GM23338 (cell line): ENCODE results near the gene ELF5. TPM values are rescaled to one million over a fixed set of nuclear protein-coding genes. Genes with fewer than 3 reads are reported as not detected.

Experiments used
- ATAC-seq: fragments of 200-7000 bp; cut with Tn5 transposase; 3 replicates; pipeline ENCODE4 v1.9.1; 2020
- DNase-seq: peaks from one replicate; pipeline ENCODE4 v3.0.0-alpha.2; 2015; ENCODE audit warnings: low spot score
- H2AFZ ChIP-seq: fragments of 200-600 bp; sonication (generic); 2 replicates; pipeline ENCODE4 v1.8.0; 2016; ENCODE audit warnings: antibody characterized with exemption, mild to moderate bottlenecking, moderate library complexity
- H3F3A ChIP-seq: fragments of 200-600 bp; sonication (generic); replicated peaks from 2 replicates; pipeline ENCODE4 v1.8.0; 2017; ENCODE audit warnings: antibody characterized with exemption, mixed run types, low read depth
- H3K27ac ChIP-seq: fragments of 200-600 bp; sonication (generic); 2 replicates; pipeline ENCODE4 v1.6.1; 2016; ENCODE audit warnings: low read depth
- H3K27me3 ChIP-seq: fragments of 200-600 bp; sonication (generic); 2 replicates; pipeline ENCODE4 v1.8.0; 2016; ENCODE audit warnings: mild to moderate bottlenecking, mixed run types, moderate library complexity; ENCODE audit not compliant: insufficient read depth
- H3K36me3 ChIP-seq: fragments of 200-600 bp; sonication (generic); 2 replicates; pipeline ENCODE4 v1.8.0; 2016; ENCODE audit warnings: mild to moderate bottlenecking; ENCODE audit not compliant: insufficient read depth
- H3K4me1 ChIP-seq: fragments of 200-600 bp; sonication (generic); 2 replicates; pipeline ENCODE4 v1.8.0; 2016; ENCODE audit warnings: mild to moderate bottlenecking, moderate library complexity; ENCODE audit not compliant: insufficient read depth
- H3K4me2 ChIP-seq: fragments of 200-600 bp; sonication (generic); 2 replicates; pipeline ENCODE4 v1.7.1; 2017; ENCODE audit warnings: mixed run types
- H3K4me3 ChIP-seq: fragments of 200-600 bp; sonication (generic); 2 replicates; pipeline ENCODE4 v1.6.1; 2016; ENCODE audit warnings: mixed run types
- H3K79me2 ChIP-seq: fragments of 200-600 bp; sonication (generic); replicated peaks from 2 replicates; pipeline ENCODE4 v1.8.0; 2017; ENCODE audit warnings: mild to moderate bottlenecking; ENCODE audit not compliant: insufficient read depth
- H3K9me2 ChIP-seq: fragments of 200-600 bp; sonication (generic); 2 replicates; pipeline ENCODE4 v1.8.0; 2017; ENCODE audit not compliant: insufficient read depth
- H4K20me1 ChIP-seq: fragments of 200-600 bp; sonication (generic); replicated peaks from 2 replicates; pipeline ENCODE4 v1.8.0; 2017; ENCODE audit warnings: mild to moderate bottlenecking; ENCODE audit not compliant: insufficient read depth
- H3K27ac Mint-ChIP-seq: 2 replicates; pipeline ENCODE4 v1.8.0; 2020; ENCODE audit warnings: inconsistent platforms, mild to moderate bottlenecking, moderate library complexity, mixed read lengths
- H3K27me3 Mint-ChIP-seq: 3 replicates; pipeline ENCODE4 v1.8.0; 2022; ENCODE audit warnings: low read depth, mild to moderate bottlenecking, moderate library complexity, mixed read lengths, inconsistent platforms; ENCODE audit not compliant: insufficient read depth, poor library complexity
- H3K36me3 Mint-ChIP-seq: 3 replicates; pipeline ENCODE4 v1.8.0; 2021; ENCODE audit warnings: low read depth, mild to moderate bottlenecking, inconsistent platforms, moderate library complexity, mixed read lengths
- H3K4me1 Mint-ChIP-seq: 3 replicates; pipeline ENCODE4 v1.8.0; 2020; ENCODE audit warnings: mild to moderate bottlenecking, inconsistent platforms, mixed read lengths
- H3K4me3 Mint-ChIP-seq: 3 replicates; pipeline ENCODE4 v1.8.0; 2021; ENCODE audit warnings: moderate library complexity, mild to moderate bottlenecking, inconsistent platforms, mixed read lengths
- H3K9me3 Mint-ChIP-seq: 3 replicates; pipeline ENCODE4 v1.8.0; 2020; ENCODE audit warnings: moderate library complexity, mild to moderate bottlenecking, inconsistent platforms, mixed read lengths
- CREB1 ChIP-seq: fragments of 250-450 bp; sonication (Bioruptor Pico); IDR thresholded peaks from 2 replicates; pipeline ENCODE4 v1.5.0; 2020; ENCODE audit warnings: low read depth, mild to moderate bottlenecking, moderate library complexity
- EZH2phosphoT487 ChIP-seq: fragments of 200-600 bp; sonication (generic); IDR thresholded peaks from one replicate; pipeline ENCODE4 v1.8.1; 2018; ENCODE audit warnings: antibody characterized with exemption; ENCODE audit not compliant: unreplicated experiment
- JUNB ChIP-seq: IDR thresholded peaks from one replicate; pipeline ENCODE4 v1.6.1; 2016; ENCODE audit warnings: antibody characterized with exemption; ENCODE audit not compliant: unreplicated experiment
- NANOG ChIP-seq: IDR thresholded peaks from 2 replicates; pipeline ENCODE4 v1.6.1; 2016; ENCODE audit warnings: antibody characterized with exemption, borderline replicate concordance
- POLR2AphosphoS5 ChIP-seq: IDR thresholded peaks from 2 replicates; pipeline ENCODE4 v1.6.1; 2016; ENCODE audit warnings: antibody characterized with exemption, low read depth
- REST ChIP-seq: IDR thresholded peaks from one replicate; pipeline ENCODE4 v1.6.1; 2018; ENCODE audit warnings: antibody characterized with exemption; ENCODE audit not compliant: unreplicated experiment
- STAT1 ChIP-seq: IDR thresholded peaks from one replicate; pipeline ENCODE4 v1.6.1; 2016; ENCODE audit warnings: antibody characterized with exemption; ENCODE audit not compliant: unreplicated experiment
- ZNF114 ChIP-seq: fragments of 250-450 bp; sonication (Bioruptor Pico); IDR thresholded peaks from 2 replicates; pipeline ENCODE4 v1.5.0; 2020; ENCODE audit warnings: mild to moderate bottlenecking, moderate library complexity
- ZNF331 ChIP-seq: fragments of 250-450 bp; sonication (Bioruptor Pico); IDR thresholded peaks from 2 replicates; pipeline ENCODE4 v1.5.0; 2020; ENCODE audit warnings: low read depth, mild to moderate bottlenecking, moderate library complexity
- polyA plus RNA-seq: library from polyadenylated mRNA; unstranded; fragments of >200 nt; fragmentation: Nextera tagmentation; extraction: Ambion mirVana; gene quantifications from 2 replicates; pipeline ENCODE4 v1.2.1, GENCODE V29; 2016
- total RNA-seq: library from RNA; depleted of rRNA; stranded (reverse); fragments of >200 nt; shearing (Covaris generic); gene quantifications from 2 replicates; pipeline ENCODE4 v1.2.3, GENCODE V29; 2014
- TF ChIP-seq, protein P1 (sequence below): IDR thresholded peaks from 2 replicates; pipeline ENCODE4 v1.6.1; 2016; ENCODE audit warnings: antibody characterized with exemption
- TF ChIP-seq, protein P2 (sequence below), 2 experiments: fragments of 200-600 bp in 1 of 2; sonication (generic) in 1 of 2; conservative IDR thresholded peaks; 2 replicates each; pipeline versions ENCODE4 v1.5.1 to v1.6.1; 2016 to 2017; ENCODE audit warnings: antibody characterized with exemption in 2 of 2, low read depth in 2 of 2, mild to moderate bottlenecking in 2 of 2, moderate library complexity in 1 of 2

ELF5 gene
- total and polyA plus RNA-seq, 2 experiments from 2014 or later = not detected

DNA sequence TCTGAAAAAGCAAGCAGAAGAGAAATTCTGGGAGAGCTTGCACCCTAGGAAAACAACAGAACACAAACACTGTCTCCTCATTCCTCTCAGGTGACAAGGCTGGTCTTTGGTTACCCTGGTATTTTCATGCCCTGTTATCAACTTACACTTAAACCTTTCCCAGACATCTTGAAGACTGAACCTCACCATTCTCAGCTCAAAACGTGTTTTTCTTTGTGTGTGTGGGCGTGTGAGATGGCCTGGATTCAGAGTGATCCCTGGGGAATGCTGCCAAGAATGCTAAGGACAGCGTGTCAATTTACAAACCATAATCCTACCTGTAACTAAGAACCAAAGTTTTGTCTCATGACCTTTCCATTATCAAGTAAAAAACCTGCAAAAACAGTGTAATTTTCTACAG, 33.3 kb downstream of the ELF5 start (continued):
- TF ChIP-seq CREB1 (CRISPR knock-in tag) (no peak), JUNB (no peak), NANOG (no peak), POLR2AphosphoS5 (no peak), REST (no peak), STAT1 (no peak)
- TF ChIP-seq, protein P1, sequence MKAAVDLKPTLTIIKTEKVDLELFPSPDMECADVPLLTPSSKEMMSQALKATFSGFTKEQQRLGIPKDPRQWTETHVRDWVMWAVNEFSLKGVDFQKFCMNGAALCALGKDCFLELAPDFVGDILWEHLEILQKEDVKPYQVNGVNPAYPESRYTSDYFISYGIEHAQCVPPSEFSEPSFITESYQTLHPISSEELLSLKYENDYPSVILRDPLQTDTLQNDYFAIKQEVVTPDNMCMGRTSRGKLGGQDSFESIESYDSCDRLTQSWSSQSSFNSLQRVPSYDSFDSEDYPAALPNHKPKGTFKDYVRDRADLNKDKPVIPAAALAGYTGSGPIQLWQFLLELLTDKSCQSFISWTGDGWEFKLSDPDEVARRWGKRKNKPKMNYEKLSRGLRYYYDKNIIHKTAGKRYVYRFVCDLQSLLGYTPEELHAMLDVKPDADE = no peak
- TF ChIP-seq, protein P2, sequence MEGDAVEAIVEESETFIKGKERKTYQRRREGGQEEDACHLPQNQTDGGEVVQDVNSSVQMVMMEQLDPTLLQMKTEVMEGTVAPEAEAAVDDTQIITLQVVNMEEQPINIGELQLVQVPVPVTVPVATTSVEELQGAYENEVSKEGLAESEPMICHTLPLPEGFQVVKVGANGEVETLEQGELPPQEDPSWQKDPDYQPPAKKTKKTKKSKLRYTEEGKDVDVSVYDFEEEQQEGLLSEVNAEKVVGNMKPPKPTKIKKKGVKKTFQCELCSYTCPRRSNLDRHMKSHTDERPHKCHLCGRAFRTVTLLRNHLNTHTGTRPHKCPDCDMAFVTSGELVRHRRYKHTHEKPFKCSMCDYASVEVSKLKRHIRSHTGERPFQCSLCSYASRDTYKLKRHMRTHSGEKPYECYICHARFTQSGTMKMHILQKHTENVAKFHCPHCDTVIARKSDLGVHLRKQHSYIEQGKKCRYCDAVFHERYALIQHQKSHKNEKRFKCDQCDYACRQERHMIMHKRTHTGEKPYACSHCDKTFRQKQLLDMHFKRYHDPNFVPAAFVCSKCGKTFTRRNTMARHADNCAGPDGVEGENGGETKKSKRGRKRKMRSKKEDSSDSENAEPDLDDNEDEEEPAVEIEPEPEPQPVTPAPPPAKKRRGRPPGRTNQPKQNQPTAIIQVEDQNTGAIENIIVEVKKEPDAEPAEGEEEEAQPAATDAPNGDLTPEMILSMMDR (conservative IDR thresholded peaks at IDR 0.05; ENCODE audit: low read depth in 2 of 2) = no peak

DNA sequence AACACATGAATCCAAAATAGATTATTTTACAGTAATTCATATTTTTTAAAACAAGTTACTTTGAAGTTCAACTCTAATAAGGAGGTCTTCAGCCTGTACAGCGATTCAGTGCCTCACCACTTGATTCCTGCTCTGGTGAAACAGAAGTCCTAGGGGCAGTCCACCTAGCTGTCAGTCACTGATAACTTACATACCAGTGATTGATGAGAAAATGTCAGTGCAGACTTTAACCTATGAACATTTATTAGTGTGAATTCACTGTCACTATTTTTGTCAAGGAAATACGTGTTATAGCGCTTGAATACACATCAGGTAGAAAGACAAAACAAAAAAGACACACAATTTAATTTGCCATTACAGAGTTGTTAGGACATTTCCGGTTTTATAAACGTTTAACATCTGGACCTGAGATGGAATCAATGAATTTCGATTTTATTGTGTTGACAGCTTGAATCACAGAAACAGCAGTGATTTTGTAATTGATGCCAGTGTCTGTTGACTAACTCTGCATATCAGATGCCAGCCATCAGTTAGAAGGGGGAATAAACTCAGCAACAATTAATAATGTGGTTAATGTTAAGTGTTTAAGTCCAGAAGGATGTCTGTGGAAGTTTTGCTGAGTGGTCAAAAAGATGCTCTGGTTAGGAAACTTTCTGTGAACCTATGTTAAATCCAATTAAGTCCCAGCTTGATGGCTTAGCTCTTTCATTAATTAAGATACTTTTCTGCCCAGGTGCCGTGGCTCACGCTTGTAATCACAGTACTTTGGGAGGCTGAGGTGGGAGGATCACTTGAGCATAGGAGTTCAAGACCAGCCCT, 34.5 kb downstream of the ELF5 start:
- H3K36me3 Mint-ChIP-seq = no peaks in the 10 kb centered on the region
- H4K20me1 ChIP-seq = no peaks in the 10 kb centered on the region
- no peak overlapping the region for H3K4me3 Mint-ChIP-seq
- H3K27ac ChIP-seq = no peak overlapping the region
- H3K79me2 ChIP-seq = no peaks in the 10 kb centered on the region
- no peaks in the 10 kb centered on the region for H3K9me3 Mint-ChIP-seq
- no peaks in the 10 kb centered on the region for H3K36me3 ChIP-seq
- no peaks in the 10 kb centered on the region for H3K27me3 Mint-ChIP-seq
- H3K27me3 ChIP-seq = no peaks in the 10 kb centered on the region
- H3K4me1 ChIP-seq = no peaks in the 10 kb centered on the region
- H2AFZ ChIP-seq = no peak overlapping the region
- no peak overlapping the region for H3K27ac Mint-ChIP-seq
- no peaks in the 10 kb centered on the region for H3K4me1 Mint-ChIP-seq
- H3K9me2 ChIP-seq = no peaks in the 10 kb centered on the region
- no peak for ATAC-seq
- H3F3A ChIP-seq = no peaks in the 10 kb centered on the region
- no peak for DNase-seq
- H3K4me3 ChIP-seq = no peak overlapping the region
- H3K4me2 ChIP-seq = no peak overlapping the region
- no peak for TF ChIP-seq STAT1
- TF ChIP-seq ZNF331 (CRISPR knock-in tag) = no peak
- TF ChIP-seq JUNB = no peak
- TF ChIP-seq, protein P2 (conservative IDR thresholded peaks at IDR 0.05; ENCODE audit: low read depth in 2 of 2) = no peak
- no peak for TF ChIP-seq EZH2phosphoT487
- TF ChIP-seq, protein P1 = no peak
- TF ChIP-seq REST = no peak
- no peak for TF ChIP-seq ZNF114 (CRISPR knock-in tag)
- no peak for TF ChIP-seq POLR2AphosphoS5
